Hepatocyte (in vitro differentiated cells): ENCODE data around the gene SNED1. TPM values are rescaled to one million over a fixed set of nuclear protein-coding genes. Genes with fewer than 3 reads are reported as not detected.

Experiments
- DNase-seq: peaks from one replicate; pipeline ENCODE4 v3.0.0-alpha.2; 2016; ENCODE audit warnings: low spot score
- H2AFZ ChIP-seq: fragments of 200-600 bp; sonication (generic); 2 replicates; pipeline ENCODE4 v1.6.0; 2016; ENCODE audit warnings: antibody characterized with exemption, mild to moderate bottlenecking
- H3K27ac ChIP-seq: fragments of 200-600 bp; sonication (generic); 2 replicates; pipeline ENCODE4 v1.5.1; 2016; ENCODE audit warnings: mild to moderate bottlenecking
- H3K27me3 ChIP-seq: fragments of 200-600 bp; sonication (generic); 2 replicates; pipeline ENCODE4 v1.6.1; 2016
- H3K36me3 ChIP-seq: fragments of 200-600 bp; sonication (generic); replicated peaks from 2 replicates; pipeline ENCODE4 v1.5.1; 2016; ENCODE audit warnings: low read depth; ENCODE audit not compliant: insufficient read depth
- H3K4me1 ChIP-seq: fragments of 200-600 bp; sonication (generic); 2 replicates; pipeline ENCODE4 v1.5.1; 2016; ENCODE audit warnings: mild to moderate bottlenecking, moderate library complexity; ENCODE audit not compliant: insufficient read depth
- H3K4me2 ChIP-seq: fragments of 200-600 bp; sonication (generic); 2 replicates; pipeline ENCODE4 v1.6.0; 2016
- H3K4me3 ChIP-seq: fragments of 200-600 bp; sonication (generic); 2 replicates; pipeline ENCODE4 v1.5.1; 2016; ENCODE audit warnings: mild to moderate bottlenecking
- H3K79me2 ChIP-seq: fragments of 200-600 bp; sonication (generic); 2 replicates; pipeline ENCODE4 v1.6.0; 2017; ENCODE audit warnings: mild to moderate bottlenecking
- H3K9me2 ChIP-seq: fragments of 200-600 bp; sonication (generic); replicated peaks from 2 replicates; pipeline ENCODE4 v1.6.0; 2017; ENCODE audit warnings: mild to moderate bottlenecking; ENCODE audit not compliant: insufficient read depth
- H3K9me3 ChIP-seq: fragments of 200-600 bp; sonication (generic); 2 replicates; pipeline ENCODE4 v1.5.1; 2016; ENCODE audit warnings: low read depth, mild to moderate bottlenecking
- H4K20me1 ChIP-seq: fragments of 200-600 bp; sonication (generic); 2 replicates; pipeline ENCODE4 v1.6.0; 2016; ENCODE audit warnings: mild to moderate bottlenecking; ENCODE audit not compliant: insufficient read depth, poor library complexity, severe bottlenecking
- EZH2 ChIP-seq: fragments of 200-600 bp; sonication (generic); IDR thresholded peaks from 2 replicates; pipeline ENCODE4 v1.6.1; 2016; ENCODE audit warnings: antibody characterized with exemption, mild to moderate bottlenecking, borderline replicate concordance
- EZH2phosphoT487 ChIP-seq: fragments of 200-600 bp; sonication (generic); IDR thresholded peaks from one replicate; pipeline ENCODE4 v1.6.1; 2018; ENCODE audit warnings: antibody characterized with exemption, mild to moderate bottlenecking, low read depth, moderate library complexity; ENCODE audit not compliant: unreplicated experiment, severe bottlenecking
- WGBS: methylation state at CpG from one replicate; pipeline ENCODE4 v1.1.6; 2016; ENCODE audit warnings: low lambda C conversion rate; ENCODE audit errors: missing lambda C conversion rate; 5-methylcytosine and 5-hydroxymethylcytosine counted together
- polyA plus RNA-seq: library from polyadenylated mRNA; unstranded; fragments of >200 nt; fragmentation: Nextera tagmentation; extraction: Ambion mirVana; gene quantifications from 2 replicates; pipeline ENCODE4 v1.2.1, GENCODE V29; 2016
- total RNA-seq: library from RNA; depleted of rRNA; stranded (reverse); fragments of >200 nt; gene quantifications from 2 replicates; pipeline ENCODE4 v1.2.3, GENCODE V29; 2014
- TF ChIP-seq, protein P1 (sequence below): fragments of 200-600 bp; sonication (generic); IDR thresholded peaks from 2 replicates; pipeline ENCODE4 v1.5.1; 2016; ENCODE audit warnings: antibody characterized with exemption, mild to moderate bottlenecking; ENCODE audit not compliant: poor library complexity

The SNED1 gene
- total and polyA plus RNA-seq, 2 experiments from 2014 or later = 4.6 to 6.5 TPM

- H3K9me2 ChIP-seq = no peaks in the 10 kb centered on the region
Measured at GRCh38 chr2:241020629-241021190, 22.3 kb downstream of the SNED1 start.

DNA sequence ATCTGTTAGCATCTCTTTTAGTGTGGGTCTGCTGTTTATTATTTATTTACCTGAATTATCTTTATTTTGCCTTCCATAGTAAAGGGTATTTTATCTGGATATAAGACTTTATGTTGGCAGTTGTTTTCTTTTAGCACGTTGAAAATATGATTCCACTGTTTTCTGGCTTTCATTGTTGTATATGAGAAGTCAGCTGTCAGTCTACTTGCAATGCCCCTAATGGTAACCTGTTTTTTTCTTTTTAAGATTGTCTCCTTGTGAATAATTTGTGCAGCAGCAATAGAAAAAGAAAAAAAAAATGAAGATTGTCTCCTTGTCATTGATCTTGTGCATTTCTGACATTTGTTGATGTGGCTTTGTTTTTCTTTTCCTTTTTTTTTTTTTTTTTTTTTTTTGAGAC, 27.2 kb downstream of the SNED1 start:
- 57% methylated on average over 1 of the region's 1 CpG for WGBS
- Histone ChIP-seq H3K36me3 (no peaks in the 10 kb centered on the region), H3K27ac (no peak overlapping the region), H3K9me2 (no peaks in the 10 kb centered on the region), H2AFZ (no peak overlapping the region), H3K9me3 (peaks cover 16% of the 10 kb centered on the region), H3K27me3 (no peaks in the 10 kb centered on the region), H4K20me1 (no peaks in the 10 kb centered on the region), H3K79me2 (no peaks in the 10 kb centered on the region), H3K4me2 (no peak overlapping the region), H3K4me3 (no peak overlapping the region), H3K4me1 (no peaks in the 10 kb centered on the region)
- DNase-seq = no peak
- TF ChIP-seq EZH2 (no peak), EZH2phosphoT487 (no peak)
- TF ChIP-seq, protein P1, sequence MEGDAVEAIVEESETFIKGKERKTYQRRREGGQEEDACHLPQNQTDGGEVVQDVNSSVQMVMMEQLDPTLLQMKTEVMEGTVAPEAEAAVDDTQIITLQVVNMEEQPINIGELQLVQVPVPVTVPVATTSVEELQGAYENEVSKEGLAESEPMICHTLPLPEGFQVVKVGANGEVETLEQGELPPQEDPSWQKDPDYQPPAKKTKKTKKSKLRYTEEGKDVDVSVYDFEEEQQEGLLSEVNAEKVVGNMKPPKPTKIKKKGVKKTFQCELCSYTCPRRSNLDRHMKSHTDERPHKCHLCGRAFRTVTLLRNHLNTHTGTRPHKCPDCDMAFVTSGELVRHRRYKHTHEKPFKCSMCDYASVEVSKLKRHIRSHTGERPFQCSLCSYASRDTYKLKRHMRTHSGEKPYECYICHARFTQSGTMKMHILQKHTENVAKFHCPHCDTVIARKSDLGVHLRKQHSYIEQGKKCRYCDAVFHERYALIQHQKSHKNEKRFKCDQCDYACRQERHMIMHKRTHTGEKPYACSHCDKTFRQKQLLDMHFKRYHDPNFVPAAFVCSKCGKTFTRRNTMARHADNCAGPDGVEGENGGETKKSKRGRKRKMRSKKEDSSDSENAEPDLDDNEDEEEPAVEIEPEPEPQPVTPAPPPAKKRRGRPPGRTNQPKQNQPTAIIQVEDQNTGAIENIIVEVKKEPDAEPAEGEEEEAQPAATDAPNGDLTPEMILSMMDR = no peak

More at GRCh38 chr2:241020629-241021190, 22.3 kb downstream of the SNED1 start:
- no peak overlapping the region for H2AFZ ChIP-seq
- no peak overlapping the region for H3K27ac ChIP-seq
- TF ChIP-seq, protein P1 = no peak
- TF ChIP-seq EZH2phosphoT487 (no peak), EZH2 (no peak)
- H3K36me3 ChIP-seq = no peaks in the 10 kb centered on the region
- 88% methylated on average over 8 of the region's 8 CpGs for WGBS
- DNase-seq = no peak
- H4K20me1 ChIP-seq = no peaks in the 10 kb centered on the region
- no peaks in the 10 kb centered on the region for H3K27me3 ChIP-seq
- H3K9me3 ChIP-seq = peaks cover 7% of the 10 kb centered on the region
- H3K4me2 ChIP-seq = no peak overlapping the region
- no peaks in the 10 kb centered on the region for H3K79me2 ChIP-seq
- no peak overlapping the region for H3K4me3 ChIP-seq
- H3K4me1 ChIP-seq = no peaks in the 10 kb centered on the region

- Histone ChIP-seq H3K4me3 (no peak overlapping the region), H4K20me1 (no peaks in the 10 kb centered on the region), H3K27me3 (peaks cover under 1% of the 10 kb centered on the region), H3K9me3 (peaks cover 16% of the 10 kb centered on the region), H3K36me3 (no peaks in the 10 kb centered on the region), H3K9me2 (no peaks in the 10 kb centered on the region), H3K4me1 (no peaks in the 10 kb centered on the region), H3K27ac (no peak overlapping the region), H2AFZ (no peak overlapping the region), H3K79me2 (no peaks in the 10 kb centered on the region), H3K4me2 (no peak overlapping the region)
- WGBS = 89% methylated on average over 17 of the region's 17 CpGs
- TF ChIP-seq, protein P1 = no peak
- no peak for TF ChIP-seq EZH2
- TF ChIP-seq EZH2phosphoT487 = no peak
- DNase-seq = no peak
Measured at GRCh38 chr2:241029599-241030332, 31.3 kb downstream of the SNED1 start.
